GM12878 (cell line): ENCODE results near the gene ADRA2B. TPM values are rescaled to one million over a fixed set of nuclear protein-coding genes. Genes with fewer than 3 reads are reported as not detected.
A peak's percentile ranks its signal among the peaks of the same experiment; 100 is the strongest.

Source experiments
- BMI1 ChIP-seq: fragments of 450-650 bp; IDR thresholded peaks from 2 replicates; pipeline ENCODE4 v1.6.1; 2016; ENCODE audit warnings: mild to moderate bottlenecking, moderate library complexity, borderline replicate concordance
- CEBPZ ChIP-seq: fragments of 150-350 bp; IDR thresholded peaks from 2 replicates; pipeline ENCODE4 v1.6.1; 2016; ENCODE audit warnings: low read depth, low read length
- EGR1 ChIP-seq, 2 experiments: IDR thresholded peaks; 1 replicate in 1 of 2; 2 replicates in 1 of 2; pipeline ENCODE4 v1.6.1; 2011 to 2012; ENCODE audit warnings: low read depth in 2 of 2, low read length in 2 of 2, borderline replicate concordance in 1 of 2, mild to moderate bottlenecking in 1 of 2, moderate library complexity in 1 of 2
- MLLT1 ChIP-seq: fragments of 450-650 bp; IDR thresholded peaks from 2 replicates; pipeline ENCODE4 v1.6.1; 2016; ENCODE audit warnings: mild to moderate bottlenecking
- MXI1 ChIP-seq: fragments of 150-350 bp; IDR thresholded peaks from 2 replicates; pipeline ENCODE4 v1.6.1; 2011; ENCODE audit warnings: low read depth, mild to moderate bottlenecking, inconsistent platforms, low read length, improper control_type of control experiment
- MYB ChIP-seq: fragments of 150-350 bp; IDR thresholded peaks from 2 replicates; pipeline ENCODE4 v1.6.1; 2014; ENCODE audit warnings: mild to moderate bottlenecking, low read depth, low read length, borderline replicate concordance
- POLR2AphosphoS5 ChIP-seq: IDR thresholded peaks from 2 replicates; pipeline ENCODE4 v1.6.1; 2011; ENCODE audit warnings: mild to moderate bottlenecking, low read length, inconsistent platforms
- STAT1 ChIP-seq: fragments of 450-650 bp; conservative IDR thresholded peaks from 2 replicates; pipeline ENCODE4 v1.6.1; 2014; ENCODE audit warnings: antibody characterized with exemption, mild to moderate bottlenecking
- ZNF274 ChIP-seq: IDR thresholded peaks from one replicate; pipeline ENCODE4 v1.8.0; 2011; ENCODE audit not compliant: insufficient read length, insufficient read depth
- ZNF592 ChIP-seq: fragments of 450-650 bp; IDR thresholded peaks from 2 replicates; pipeline ENCODE4 v1.6.1; 2017; ENCODE audit warnings: mild to moderate bottlenecking, moderate library complexity
- polyA plus RNA-seq, 11 experiments: library from polyadenylated mRNA; depleted of rRNA in 4 of 11; unstranded in 6 of 11; stranded (reverse) in 5 of 11; fragments of >200 nt; fragmentation: Nextera tagmentation in 4 of 11; fragmentation: Illumina TruSeq in 1 of 11; extraction: Ambion mirVana in 4 of 11; extraction: Trizol in 1 of 11; gene quantifications; 1 replicate in 1 of 11; 2 replicates in 10 of 11; pipeline versions ENCODE4 v1.2.1 to v1.2.3, GENCODE V29; 2011 to 2016; ENCODE audit warnings: inconsistent platforms in 2 of 11, missing spikeins in 2 of 11, low read depth in 1 of 11
- total RNA-seq, 4 experiments: library from RNA; depleted of rRNA in 3 of 4; stranded (reverse); fragments of >200 nt in 3 of 4; fragmentation: Illumina TruSeq in 1 of 4; extraction: Trizol in 1 of 4; gene quantifications; 2 replicates each; pipeline versions ENCODE4 v1.2.1 to v1.2.3, GENCODE V29; 2013 to 2021

The ADRA2B gene
- total and polyA plus RNA-seq, 10 of the 15 experiments (the other 5 are each of a cell fraction or from before 2014, with no cell fraction given): 0.01 to 0.10 (median 0.04) TPM; not detected in 6

GRCh38 chr2:96143231-96143847 is 27.0 kb upstream of the ADRA2B start (continued):
- TF ChIP-seq ZNF592: no peak
- TF ChIP-seq CEBPZ: no peak
- TF ChIP-seq POLR2AphosphoS5: peak; percentile 41
- no peak for TF ChIP-seq ZNF274
- peak; percentile 39 for TF ChIP-seq MLLT1
- TF ChIP-seq MXI1: peak; percentile 67
- TF ChIP-seq MYB: peak; percentile 15; the same call in 1 of the 2 replicates
- TF ChIP-seq EGR1 (IDR thresholded peaks at IDR 0.05; ENCODE audit: borderline replicate concordance in 1 of 2, low read depth in 2 of 2, low read length in 2 of 2): 0 out of 3 replicates have a peak, but pooled peaks of 1 of the 2 experiments have one; percentile 16
- no peak for TF ChIP-seq STAT1
- TF ChIP-seq BMI1: 0 out of 2 replicates have a peak, but pooled peaks have one; percentile 9
